Neural cell (in vitro differentiated cells): ENCODE data around the gene EBF3. TPM values are rescaled to one million over a fixed set of nuclear protein-coding genes. Genes with fewer than 3 reads are reported as not detected.

Source experiments
- H2AFZ ChIP-seq: fragments of 200-600, 300-800 bp; sonication (generic), shearing (Covaris generic); 2 replicates; pipeline ENCODE4 v1.6.0; 2014; ENCODE audit warnings: low read depth, mild to moderate bottlenecking, antibody characterized with exemption, low read length, moderate library complexity
- H3F3A ChIP-seq: fragments of 200-600 bp; shearing (Covaris generic); 2 replicates; pipeline ENCODE4 v1.6.1; 2016; ENCODE audit warnings: mild to moderate bottlenecking, moderate library complexity, mixed read lengths, antibody characterized with exemption, low read length; ENCODE audit not compliant: insufficient read depth, poor library complexity, severe bottlenecking
- H3K27ac ChIP-seq: fragments of 200-600, 300-800 bp; sonication (generic), shearing (Covaris generic); 2 replicates; pipeline ENCODE4 v1.5.1; 2014; ENCODE audit warnings: mild to moderate bottlenecking, low read length, moderate library complexity
- H3K27me3 ChIP-seq: fragments of 300-800, 200-600 bp; sonication (generic), shearing (Covaris generic); 2 replicates; pipeline ENCODE4 v1.6.0; 2014; ENCODE audit warnings: mild to moderate bottlenecking, low read depth, low read length, moderate library complexity; ENCODE audit not compliant: insufficient read depth
- H3K36me3 ChIP-seq: fragments of 300-800, 200-600 bp; sonication (generic), shearing (Covaris generic); 2 replicates; pipeline ENCODE4 v1.5.1; 2014; ENCODE audit warnings: mild to moderate bottlenecking, antibody characterized with exemption, low read length, moderate library complexity; ENCODE audit not compliant: insufficient read depth
- H3K4me2 ChIP-seq: fragments of 300-800, 200-600 bp; sonication (generic), shearing (Covaris generic); 2 replicates; pipeline ENCODE4 v1.6.0; 2014; ENCODE audit warnings: mild to moderate bottlenecking, low read length
- H3K4me3 ChIP-seq: fragments of 300-800, 200-600 bp; sonication (generic), shearing (Covaris generic); 2 replicates; pipeline ENCODE4 v1.5.1; 2014; ENCODE audit warnings: mild to moderate bottlenecking, low read length, moderate library complexity
- H3K79me2 ChIP-seq: fragments of 200-600 bp; shearing (Covaris generic); replicated peaks from 2 replicates; pipeline ENCODE4 v1.6.0; 2014; ENCODE audit warnings: mild to moderate bottlenecking, low read length, moderate library complexity; ENCODE audit not compliant: insufficient read depth
- H3K9ac ChIP-seq: fragments of 300-800, 200-600 bp; sonication (generic), shearing (Covaris generic); 2 replicates; pipeline ENCODE4 v1.6.1; 2016; ENCODE audit warnings: mild to moderate bottlenecking, low read length, mixed read lengths
- H3K9me2 ChIP-seq: fragments of 200-600 bp; shearing (Covaris generic); 2 replicates; pipeline ENCODE4 v1.6.1; 2016; ENCODE audit warnings: mild to moderate bottlenecking, low read length, mixed read lengths; ENCODE audit not compliant: insufficient read depth
- H3K9me3 ChIP-seq: fragments of 200-600, 300-800 bp; sonication (generic), shearing (Covaris generic); 2 replicates; pipeline ENCODE4 v1.6.1; 2016; ENCODE audit warnings: mild to moderate bottlenecking, mixed run types, low read length, moderate library complexity, mixed read lengths
- H4K20me1 ChIP-seq: fragments of 200-600 bp; shearing (Covaris generic); 2 replicates; pipeline ENCODE4 v1.6.1; 2016; ENCODE audit warnings: mild to moderate bottlenecking, mixed run types; ENCODE audit not compliant: insufficient read depth
- CTCF ChIP-seq: fragments of 450-650 bp; IDR thresholded peaks from 2 replicates; pipeline ENCODE4 v1.5.1; 2014; ENCODE audit warnings: antibody characterized with exemption, mild to moderate bottlenecking, moderate library complexity; ENCODE audit not compliant: poor library complexity, severe bottlenecking
- EP300 ChIP-seq: fragments of 450-650 bp; conservative IDR thresholded peaks from 2 replicates; pipeline ENCODE4 v1.6.1; 2014; ENCODE audit warnings: antibody characterized with exemption, mild to moderate bottlenecking, moderate library complexity; ENCODE audit not compliant: poor library complexity, severe bottlenecking
- EZH2 ChIP-seq: fragments of 200-600, 300-800 bp; shearing (Covaris generic), sonication (generic); IDR thresholded peaks from 2 replicates; pipeline ENCODE4 v1.6.1; 2014; ENCODE audit warnings: antibody characterized with exemption, low read length, borderline replicate concordance, mild to moderate bottlenecking; ENCODE audit not compliant: insufficient read depth, poor library complexity, severe bottlenecking
- MXI1 ChIP-seq: fragments of 450-650 bp; conservative IDR thresholded peaks from 2 replicates; pipeline ENCODE4 v1.6.1; 2014; ENCODE audit warnings: antibody characterized with exemption, mild to moderate bottlenecking; ENCODE audit not compliant: poor library complexity, severe bottlenecking
- POLR2AphosphoS5 ChIP-seq: IDR thresholded peaks from 2 replicates; pipeline ENCODE4 v1.6.1; 2012
- RAD21 ChIP-seq: fragments of 450-650 bp; conservative IDR thresholded peaks from 2 replicates; pipeline ENCODE4 v1.6.1; 2014; ENCODE audit warnings: antibody characterized with exemption, mild to moderate bottlenecking, moderate library complexity
- REST ChIP-seq: IDR thresholded peaks from 2 replicates; pipeline ENCODE4 v1.6.1; 2012; ENCODE audit warnings: borderline replicate concordance
- SMC3 ChIP-seq: fragments of 450-650 bp; conservative IDR thresholded peaks from 2 replicates; pipeline ENCODE4 v1.6.1; 2014; ENCODE audit warnings: antibody characterized with exemption, mild to moderate bottlenecking, moderate library complexity; ENCODE audit not compliant: poor library complexity
- TAF1 ChIP-seq: IDR thresholded peaks from 2 replicates; pipeline ENCODE4 v1.6.1; 2012; ENCODE audit warnings: low read depth
- polyA plus RNA-seq: library from polyadenylated mRNA; depleted of rRNA; stranded (reverse); fragments of >200 nt; gene quantifications from 2 replicates; pipeline ENCODE4 v1.2.3, GENCODE V29; 2014

EBF3 gene
- polyA plus RNA-seq, 1 donor from 2014 or later: 0.38 TPM

GRCh38 chr10:129938460-129938859 lies 25.6 kb downstream of the EBF3 start:
- H3K36me3 ChIP-seq: no peaks in the 10 kb centered on the region
- no peak overlapping the region for H3K27ac ChIP-seq
- H4K20me1 ChIP-seq: no peaks in the 10 kb centered on the region
- H3K9me2 ChIP-seq: no peaks in the 10 kb centered on the region
- H2AFZ ChIP-seq: no peak overlapping the region
- TF ChIP-seq MXI1: no peak
- no peak for TF ChIP-seq TAF1
- no peak for TF ChIP-seq REST
- TF ChIP-seq CTCF: no peak
- no peak for TF ChIP-seq EZH2
- TF ChIP-seq POLR2AphosphoS5: no peak
- TF ChIP-seq RAD21: no peak
- TF ChIP-seq SMC3: no peak
- TF ChIP-seq EP300: no peak
- no peaks in the 10 kb centered on the region for H3K79me2 ChIP-seq
- H3K4me3 ChIP-seq: no peak overlapping the region
- H3K4me2 ChIP-seq: no peak overlapping the region
- H3K9ac ChIP-seq: no peak overlapping the region
- no peaks in the 10 kb centered on the region for H3F3A ChIP-seq
- no peaks in the 10 kb centered on the region for H3K9me3 ChIP-seq
- no peaks in the 10 kb centered on the region for H3K27me3 ChIP-seq

GRCh38 chr10:129937351-129937751 lies 26.7 kb downstream of the EBF3 start:
- Histone ChIP-seq H3K9ac (no peak overlapping the region), H3K4me2 (no peak overlapping the region), H3F3A (no peaks in the 10 kb centered on the region), H3K79me2 (no peaks in the 10 kb centered on the region), H3K4me3 (no peak overlapping the region), H4K20me1 (no peaks in the 10 kb centered on the region), H2AFZ (no peak overlapping the region), H3K27ac (no peak overlapping the region), H3K36me3 (no peaks in the 10 kb centered on the region), H3K9me3 (no peaks in the 10 kb centered on the region), H3K27me3 (no peaks in the 10 kb centered on the region), H3K9me2 (no peaks in the 10 kb centered on the region)
- TF ChIP-seq REST: no peak
- no peak for TF ChIP-seq SMC3
- no peak for TF ChIP-seq CTCF
- no peak for TF ChIP-seq RAD21
- no peak for TF ChIP-seq EZH2
- TF ChIP-seq TAF1: no peak
- TF ChIP-seq POLR2AphosphoS5: no peak
- no peak for TF ChIP-seq MXI1
- no peak for TF ChIP-seq EP300
